ENCODE measurements around the gene ITFG1.

ITFG1 gene

GRCh38 chr16:47416869-47417268, 44.0 kb downstream of the ITFG1 start:
- no peak overlapping the region for H2AFZ ChIP-seq (ENCODE audit: low read length)
- H3F3A ChIP-seq (ENCODE audit: low read depth) = no peaks in the 10 kb centered on the region
- H3K4me2 ChIP-seq (ENCODE audit: low read depth, low read length, poor library complexity, severe bottlenecking) = no peak overlapping the region
- TF ChIP-seq EZH2phosphoT487 (IDR thresholded peaks at IDR 0.05; ENCODE audit: borderline replicate concordance) = no peak
- no peak for TF ChIP-seq CTCF (conservative IDR thresholded peaks at IDR 0.05; ENCODE audit: low read length)
- H3K9me2 ChIP-seq (replicated peaks; ENCODE audit: low read depth, low read length) = no peaks in the 10 kb centered on the region
- no peaks in the 10 kb centered on the region for H3K79me2 ChIP-seq (ENCODE audit: insufficient read depth, low read length)
- H3K4me3 ChIP-seq (ENCODE audit: low read length, poor library complexity, severe bottlenecking) = no peak overlapping the region
- no peaks in the 10 kb centered on the region for H3K27me3 ChIP-seq (ENCODE audit: insufficient read depth, low read length, poor library complexity, severe bottlenecking)
- peaks cover 17% of the 10 kb centered on the region; the same call in 1 of the 2 replicates for H3K36me3 ChIP-seq (ENCODE audit: insufficient read depth, low read length)
- H3K9me3 ChIP-seq (ENCODE audit: insufficient read depth, low read depth, low read length) = 0 out of 2 replicates have a peak, but pooled peaks cover 2% of the 10 kb centered on the region
- H3K4me1 ChIP-seq (ENCODE audit: insufficient read depth, low read length, poor library complexity, severe bottlenecking) = no peaks in the 10 kb centered on the region
- no peak overlapping the region for H3K9ac ChIP-seq (ENCODE audit: low read depth, low read length, poor library complexity, severe bottlenecking)
- no peaks in the 10 kb centered on the region for H4K20me1 ChIP-seq (ENCODE audit: insufficient read depth, low read length, poor library complexity, severe bottlenecking)

DNA sequence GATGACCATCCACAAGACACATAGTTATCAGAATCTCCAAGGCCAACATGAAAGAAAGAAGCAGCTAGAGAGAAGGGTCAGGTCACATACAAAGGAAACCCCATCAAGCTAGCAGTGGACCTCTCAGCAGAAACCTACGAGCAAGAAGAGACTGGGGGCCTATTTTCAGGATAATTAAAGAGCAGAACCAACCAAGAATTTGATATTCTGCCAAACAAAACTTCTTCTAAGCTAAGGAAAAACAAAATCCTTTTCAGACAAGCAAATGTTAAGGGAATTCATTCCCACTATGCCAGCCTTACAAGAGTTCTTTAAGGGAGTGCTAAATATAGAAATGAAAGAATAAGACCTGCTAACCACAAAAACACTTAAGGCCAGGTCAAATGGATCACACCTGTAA, 47.8 kb downstream of the ITFG1 start:
- TF ChIP-seq EZH2phosphoT487 (IDR thresholded peaks at IDR 0.05; ENCODE audit: borderline replicate concordance) (no peak), CTCF (conservative IDR thresholded peaks at IDR 0.05; ENCODE audit: low read length) (no peak)
- no peak overlapping the region for H2AFZ ChIP-seq (ENCODE audit: low read length)
- no peaks in the 10 kb centered on the region for H4K20me1 ChIP-seq (ENCODE audit: insufficient read depth, low read length, poor library complexity, severe bottlenecking)
- H3K9ac ChIP-seq (ENCODE audit: low read depth, low read length, poor library complexity, severe bottlenecking) = no peak overlapping the region
- no peaks in the 10 kb centered on the region for H3F3A ChIP-seq (ENCODE audit: low read depth)
- no peaks in the 10 kb centered on the region; the same call in 1 of the 2 replicates for H3K79me2 ChIP-seq (ENCODE audit: insufficient read depth, low read length)
- no peaks in the 10 kb centered on the region for H3K4me1 ChIP-seq (ENCODE audit: insufficient read depth, low read length, poor library complexity, severe bottlenecking)
- no peaks in the 10 kb centered on the region for H3K9me2 ChIP-seq (replicated peaks; ENCODE audit: low read depth, low read length)
- H3K4me2 ChIP-seq (ENCODE audit: low read depth, low read length, poor library complexity, severe bottlenecking) = no peak overlapping the region
- no peak overlapping the region for H3K4me3 ChIP-seq (ENCODE audit: low read length, poor library complexity, severe bottlenecking)
- H3K36me3 ChIP-seq (ENCODE audit: insufficient read depth, low read length) = peaks cover 10% of the 10 kb centered on the region; the same call in 1 of the 2 replicates
- 0 out of 2 replicates have a peak, but pooled peaks cover 2% of the 10 kb centered on the region for H3K9me3 ChIP-seq (ENCODE audit: insufficient read depth, low read depth, low read length)
- no peaks in the 10 kb centered on the region for H3K27me3 ChIP-seq (ENCODE audit: insufficient read depth, low read length, poor library complexity, severe bottlenecking)

DNA sequence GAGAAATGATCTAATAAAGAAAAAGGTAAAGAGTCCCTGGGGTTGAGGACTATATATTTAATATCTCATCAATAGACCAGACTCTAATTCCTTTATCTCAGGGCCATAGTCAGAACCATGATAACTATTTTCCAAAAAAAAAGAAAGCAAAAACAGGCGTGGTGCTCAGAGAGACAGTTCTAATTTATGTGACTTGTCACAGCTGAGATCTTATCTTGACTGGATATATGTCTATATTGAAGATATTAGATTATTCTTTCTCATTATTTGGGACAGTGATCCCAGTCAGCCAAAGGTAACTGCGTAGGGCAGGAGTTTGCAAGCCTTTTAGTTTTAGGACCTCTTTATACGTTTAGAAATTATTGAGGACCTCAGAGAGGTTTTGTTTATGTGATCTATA, 52.4 kb downstream of the ITFG1 start:
- H3K9me3 ChIP-seq (ENCODE audit: insufficient read depth, low read depth, low read length) = 0 out of 2 replicates have a peak, but pooled peaks cover 2% of the 10 kb centered on the region
- no peak for TF ChIP-seq EZH2phosphoT487 (IDR thresholded peaks at IDR 0.05; ENCODE audit: borderline replicate concordance)
- no peak for TF ChIP-seq CTCF (conservative IDR thresholded peaks at IDR 0.05; ENCODE audit: low read length)
- H3K9ac ChIP-seq (ENCODE audit: low read depth, low read length, poor library complexity, severe bottlenecking) = no peak overlapping the region
- H3K79me2 ChIP-seq (ENCODE audit: insufficient read depth, low read length) = no peaks in the 10 kb centered on the region; the same call in 1 of the 2 replicates
- no peaks in the 10 kb centered on the region for H3K4me1 ChIP-seq (ENCODE audit: insufficient read depth, low read length, poor library complexity, severe bottlenecking)
- no peak overlapping the region for H2AFZ ChIP-seq (ENCODE audit: low read length)
- no peaks in the 10 kb centered on the region for H3K27me3 ChIP-seq (ENCODE audit: insufficient read depth, low read length, poor library complexity, severe bottlenecking)
- H4K20me1 ChIP-seq (ENCODE audit: insufficient read depth, low read length, poor library complexity, severe bottlenecking) = no peaks in the 10 kb centered on the region
- no peak overlapping the region for H3K4me3 ChIP-seq (ENCODE audit: low read length, poor library complexity, severe bottlenecking)
- H3K4me2 ChIP-seq (ENCODE audit: low read depth, low read length, poor library complexity, severe bottlenecking) = no peak overlapping the region
- H3F3A ChIP-seq (ENCODE audit: low read depth) = no peaks in the 10 kb centered on the region
- H3K9me2 ChIP-seq (replicated peaks; ENCODE audit: low read depth, low read length) = no peaks in the 10 kb centered on the region
- peaks cover 22% of the 10 kb centered on the region; the same call in 1 of the 2 replicates for H3K36me3 ChIP-seq (ENCODE audit: insufficient read depth, low read length)

Data from Loucy (cell line).